22Rv1 (cell line): ENCODE measurements around the gene FILIP1L.

Experiments
- ZFX ChIP-seq: fragments of 450-650 bp; IDR thresholded peaks from 2 replicates; pipeline ENCODE4 v1.6.1; 2017; ENCODE audit warnings: antibody characterized with exemption, borderline replicate concordance
- TF ChIP-seq, protein P1 (sequence below): fragments of 450-650 bp; IDR thresholded peaks from 2 replicates; pipeline ENCODE4 v1.5.1; 2017; ENCODE audit warnings: mild to moderate bottlenecking

DNA sequence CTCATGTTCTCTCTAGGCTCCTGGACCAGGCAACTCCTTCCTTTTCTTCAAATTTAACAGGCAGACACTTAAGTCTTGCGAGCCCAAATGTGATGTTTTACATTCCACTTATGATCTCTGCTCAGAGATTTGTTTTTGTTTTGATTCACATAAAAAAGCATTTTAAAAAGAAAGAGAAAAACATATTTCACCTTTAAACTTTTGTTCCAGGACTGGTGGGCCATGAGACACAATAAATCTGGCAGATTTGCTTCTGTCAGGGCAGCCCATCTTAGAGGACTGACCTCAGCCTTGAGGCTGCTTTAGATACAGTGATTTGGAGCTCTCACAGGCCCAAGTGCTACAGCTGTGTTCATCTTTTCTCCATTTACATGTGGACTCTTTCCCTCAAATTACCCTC is 244.7 kb downstream of the FILIP1L start:
- TF ChIP-seq, protein P1, sequence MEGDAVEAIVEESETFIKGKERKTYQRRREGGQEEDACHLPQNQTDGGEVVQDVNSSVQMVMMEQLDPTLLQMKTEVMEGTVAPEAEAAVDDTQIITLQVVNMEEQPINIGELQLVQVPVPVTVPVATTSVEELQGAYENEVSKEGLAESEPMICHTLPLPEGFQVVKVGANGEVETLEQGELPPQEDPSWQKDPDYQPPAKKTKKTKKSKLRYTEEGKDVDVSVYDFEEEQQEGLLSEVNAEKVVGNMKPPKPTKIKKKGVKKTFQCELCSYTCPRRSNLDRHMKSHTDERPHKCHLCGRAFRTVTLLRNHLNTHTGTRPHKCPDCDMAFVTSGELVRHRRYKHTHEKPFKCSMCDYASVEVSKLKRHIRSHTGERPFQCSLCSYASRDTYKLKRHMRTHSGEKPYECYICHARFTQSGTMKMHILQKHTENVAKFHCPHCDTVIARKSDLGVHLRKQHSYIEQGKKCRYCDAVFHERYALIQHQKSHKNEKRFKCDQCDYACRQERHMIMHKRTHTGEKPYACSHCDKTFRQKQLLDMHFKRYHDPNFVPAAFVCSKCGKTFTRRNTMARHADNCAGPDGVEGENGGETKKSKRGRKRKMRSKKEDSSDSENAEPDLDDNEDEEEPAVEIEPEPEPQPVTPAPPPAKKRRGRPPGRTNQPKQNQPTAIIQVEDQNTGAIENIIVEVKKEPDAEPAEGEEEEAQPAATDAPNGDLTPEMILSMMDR, result no peak
- no peak for TF ChIP-seq ZFX
